Sciatic nerve (tissue), 2 donors: ENCODE data around the gene IQCF6. TPM values are rescaled to one million over a fixed set of nuclear protein-coding genes. Genes with fewer than 3 reads are reported as not detected.
A peak's percentile ranks its signal among the peaks of the same experiment; 100 is the strongest.
"Not testable (repeated sequence)": the region's sequence is repeated elsewhere in the genome, so short reads cannot be mapped to it uniquely, and the experiment has no call there.

Source experiments
- ATAC-seq: fragments of 200-7000 bp; cut with Tn5 transposase; one replicate; pipeline ENCODE4 v1.9.1; 2020; ENCODE audit warnings: mild to moderate bottlenecking, moderate library complexity
- DNase-seq: peaks from one replicate; pipeline ENCODE4 v3.0.0-alpha.2; 2020; ENCODE audit warnings: low spot score
- intact Hi-C: fragments of 100-400 bp; cut with DNase I; formaldehyde crosslinking; loops from one replicate; pipeline ENCODE4 v1.14.2; 2022
- total RNA-seq: library from RNA; stranded (reverse); fragmentation: NEBNext Ultra II Directional; extraction: Animal tissue kit (Norgen Biotek cat#: 25700); gene quantifications from one replicate; pipeline ENCODE4 v1.2.1, GENCODE V29; 2021
- donor health status: DM: no; HTN: no; CAD: no.
- donor health status: DM: no; HTN: no; CAD: no.

IQCF6 gene
- not detected for total RNA-seq

DNA sequence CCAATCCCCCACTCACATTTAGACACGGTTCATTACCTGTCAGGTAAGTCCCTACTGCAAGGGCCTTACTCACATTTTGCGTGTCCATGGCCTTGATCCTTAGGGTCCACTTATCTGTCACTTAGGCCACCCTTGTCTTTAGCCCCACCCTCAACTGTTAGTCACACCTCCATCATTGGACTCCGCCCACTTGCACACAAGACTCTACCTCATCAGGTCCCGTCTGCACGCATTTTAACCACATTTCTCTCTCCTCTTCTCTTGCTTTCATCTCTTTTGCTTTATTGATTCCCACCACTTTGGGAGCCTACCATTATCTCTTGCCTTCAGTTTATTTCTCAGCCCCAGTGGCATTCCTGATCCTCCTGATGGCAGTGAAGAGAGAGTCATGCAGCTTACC, at the start of gene IQCF6:
Gene IQCF6, minus strand, starts transcription at position 101 of the 400 bp plus-strand sequence. Its CDS starts 13 bp downstream, at position 88.
- ATAC-seq (no peak), DNase-seq (no peak)
- intact Hi-C loops, result no loop called here

DNA sequence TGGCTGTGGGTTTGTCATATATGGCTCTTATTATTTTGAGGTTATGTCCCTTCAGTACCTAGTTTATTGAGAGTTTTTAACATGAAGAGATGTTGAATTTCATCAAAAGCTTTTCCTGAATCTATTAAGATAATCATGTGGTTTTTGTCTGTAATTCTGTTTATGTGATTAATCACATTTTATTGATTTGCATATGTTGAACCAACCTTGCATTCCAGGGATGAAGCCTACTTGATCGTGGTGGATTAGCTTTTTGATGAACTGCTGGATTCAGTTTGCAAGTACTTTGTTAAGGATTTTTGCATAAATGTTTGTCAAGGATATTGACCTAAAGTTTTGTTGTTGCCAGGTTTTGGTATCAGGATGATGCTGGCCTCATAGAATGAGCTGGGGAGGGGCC, 49.3 kb upstream of the IQCF6 start:
- intact Hi-C loops, result no loop called here
- ATAC-seq (no peak), DNase-seq (no peak)

DNA sequence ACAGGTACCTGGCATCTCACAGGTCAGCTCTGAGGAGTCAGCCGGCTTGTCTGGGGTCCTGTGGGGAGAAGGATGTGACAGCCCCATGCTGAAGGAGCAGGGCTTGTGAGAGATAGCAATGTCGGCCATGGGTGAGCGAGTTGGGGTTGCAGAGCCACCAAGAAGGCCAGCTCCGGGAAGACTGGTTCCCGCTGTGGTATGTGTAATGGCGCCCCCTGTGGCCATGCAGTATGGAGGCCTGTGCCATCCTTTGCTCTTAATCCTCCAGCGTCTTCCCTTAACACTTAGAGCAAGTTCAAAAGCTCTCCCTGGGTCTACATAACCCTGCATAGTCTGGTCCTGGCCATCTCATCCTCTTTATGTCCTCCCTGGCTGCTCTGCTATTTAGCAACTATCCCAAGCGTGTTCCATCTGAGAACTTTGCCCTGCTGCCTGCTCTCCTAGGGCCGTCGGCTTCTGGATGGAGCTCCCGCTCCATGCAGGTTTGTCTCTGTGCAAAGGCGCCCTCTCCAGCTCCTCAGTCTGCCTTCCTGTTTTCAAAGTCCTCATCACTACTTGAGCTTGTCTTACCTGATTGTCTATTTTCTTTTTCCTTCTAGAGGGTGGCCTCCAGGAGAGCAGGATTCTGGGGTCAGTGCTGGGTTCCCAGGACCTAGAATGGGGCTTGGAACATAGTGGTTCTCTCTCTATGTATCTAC, 40.8 kb upstream of the IQCF6 start:
- DNase-seq, result no peak
- intact Hi-C loops, result no loop called here
- ATAC-seq, result no peak

DNA sequence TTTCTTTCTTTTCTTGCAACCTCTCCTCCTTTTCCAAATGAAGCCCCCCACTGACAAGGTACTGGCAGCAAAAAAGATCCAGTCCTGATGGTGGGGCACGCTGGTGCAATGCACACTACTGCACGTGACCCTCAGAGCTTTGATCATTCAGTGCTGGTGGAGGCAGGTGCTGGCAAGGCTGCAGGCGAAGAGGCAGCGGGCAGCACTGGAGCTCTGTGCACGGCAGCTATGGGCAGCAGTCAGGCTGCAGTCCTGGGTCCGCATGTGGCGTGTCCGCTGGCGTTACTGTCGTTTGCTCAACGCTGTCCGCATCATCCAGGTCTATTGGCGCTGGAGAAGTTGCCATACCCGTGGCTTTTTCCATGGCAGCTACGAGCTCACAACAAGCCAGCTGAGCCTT, 40.1 kb upstream of the IQCF6 start:
- ATAC-seq, result no peak
- no peak for DNase-seq
- intact Hi-C loops, result no loop called here

DNA sequence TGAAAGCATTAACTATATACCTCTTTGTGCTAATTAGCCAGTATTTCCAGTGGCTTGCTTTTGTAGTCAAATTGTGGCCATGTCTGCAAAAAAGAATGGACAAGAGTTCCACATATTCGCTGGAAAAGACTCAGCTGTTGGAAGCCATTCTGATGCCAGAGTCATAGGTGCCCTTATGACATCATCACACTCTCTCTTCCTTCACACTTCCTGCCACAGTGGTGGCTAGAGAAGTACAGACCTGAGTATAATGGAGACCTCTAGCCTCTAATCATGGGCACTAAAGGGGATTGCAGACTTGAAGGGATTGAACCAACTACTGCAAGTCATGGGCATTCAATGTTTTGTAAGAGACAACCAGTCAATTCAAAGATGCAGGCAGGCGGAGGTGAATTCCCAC, 38.3 kb upstream of the IQCF6 start:
- ATAC-seq, result no peak

DNA sequence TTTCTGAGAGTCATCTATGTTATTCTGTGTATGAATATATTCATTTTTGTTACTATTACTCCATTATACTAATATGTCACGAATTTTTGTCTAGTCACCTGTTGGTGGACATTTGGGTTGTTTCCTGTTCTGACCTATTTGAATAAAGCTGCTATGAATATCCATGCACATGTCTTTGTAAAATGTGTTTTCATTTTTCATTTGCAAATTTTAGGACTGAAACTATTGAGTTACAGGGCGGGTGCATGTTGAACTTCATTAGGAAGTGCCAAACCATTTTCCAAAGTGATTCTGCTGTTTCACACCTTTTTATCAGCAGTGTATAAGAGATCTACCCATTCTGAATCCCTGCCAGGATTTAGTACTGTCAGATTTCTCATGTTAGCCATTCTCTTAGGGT, 37.7 kb upstream of the IQCF6 start:
- intact Hi-C loops, result no loop called here
- DNase-seq (no peak), ATAC-seq (no peak)

More for the DNA sequence above, 38.3 kb upstream of the IQCF6 start:
- intact Hi-C loops, result no loop called here
- DNase-seq, result no peak

DNA sequence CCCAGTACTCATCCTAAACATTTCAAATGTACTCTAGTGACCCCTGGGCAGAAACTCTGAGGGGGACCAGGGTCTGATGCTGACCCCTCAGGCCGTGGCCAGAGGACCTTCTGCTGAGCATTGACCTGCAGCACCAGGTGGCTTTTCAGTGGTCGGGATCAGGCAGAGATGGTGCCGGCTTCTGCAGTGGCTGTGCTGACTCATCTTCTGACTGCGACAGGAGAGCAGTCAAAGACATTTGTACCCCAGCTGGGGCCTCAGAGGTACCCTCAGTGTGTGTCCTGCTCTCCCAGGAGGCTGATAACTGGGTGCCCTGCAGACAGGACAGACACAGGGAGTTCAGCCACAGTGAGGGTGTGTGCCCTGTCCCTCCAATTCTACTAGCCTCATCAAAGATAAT, 36.6 kb upstream of the IQCF6 start:
- DNase-seq (no peak), ATAC-seq (no peak)
- intact Hi-C loops, result no loop called here

DNA sequence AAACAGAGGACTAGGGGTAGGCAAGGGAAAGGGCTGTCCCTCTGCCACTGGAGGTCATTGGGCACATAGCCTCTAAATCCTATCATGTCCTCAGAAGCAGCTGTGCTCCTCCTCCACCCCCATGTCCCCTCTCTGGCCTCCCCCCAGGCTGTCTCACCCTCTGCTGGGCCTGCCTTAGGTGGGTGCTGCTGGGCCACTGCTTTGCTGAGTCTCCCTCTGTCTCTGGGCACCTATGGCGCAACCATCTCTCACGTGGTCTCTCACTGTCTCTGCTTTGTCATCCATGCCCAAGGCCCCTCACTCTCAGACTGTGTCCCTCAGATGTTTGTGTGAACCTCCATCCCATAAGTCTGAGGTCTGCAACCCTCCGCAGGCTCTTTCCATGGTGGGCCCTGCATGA, 35.0 kb upstream of the IQCF6 start:
- intact Hi-C loops, result no loop called here
- no peak for ATAC-seq
- DNase-seq, result no peak

DNA sequence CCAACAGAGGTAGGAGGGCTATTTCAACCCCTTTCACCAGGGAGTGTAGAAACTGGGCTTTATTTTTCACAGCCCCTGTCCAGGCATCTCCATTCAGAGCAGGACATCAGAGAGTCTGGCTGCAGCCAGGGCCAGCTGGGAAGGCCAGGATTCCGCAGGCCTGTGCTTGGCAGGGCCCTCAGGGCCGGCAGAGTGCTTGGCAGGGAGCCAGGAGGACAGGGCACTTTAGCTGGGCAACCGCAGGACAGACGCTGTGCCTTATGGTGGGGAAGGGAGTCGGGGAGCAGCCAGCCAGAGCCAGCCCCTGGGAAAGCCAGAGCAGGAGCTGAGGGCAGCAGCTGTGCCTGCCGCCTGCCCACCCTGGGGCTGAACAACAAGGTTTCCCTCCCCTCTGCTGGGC, 34.5 kb upstream of the IQCF6 start:
- no peak for ATAC-seq
- intact Hi-C loops, result no loop called here
- no peak for DNase-seq

DNA sequence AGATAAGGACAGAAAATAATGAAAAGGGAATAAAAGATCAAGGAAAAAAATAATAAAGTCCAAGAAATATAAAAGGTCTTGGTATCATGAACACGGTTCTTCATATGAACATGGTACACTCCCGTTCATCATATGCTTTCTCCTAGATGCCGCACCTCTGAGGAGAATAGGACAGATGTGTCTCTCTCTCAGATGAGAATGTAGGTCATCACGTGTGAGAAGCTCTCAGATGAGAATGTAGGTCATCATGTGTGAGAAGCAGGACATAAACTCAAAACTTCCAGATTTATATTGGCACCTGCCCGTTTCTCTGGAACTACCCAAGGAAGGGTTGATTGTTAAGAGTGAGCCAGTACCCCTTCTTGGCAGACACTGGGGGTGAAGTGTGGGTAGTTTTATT, 29.9 kb upstream of the IQCF6 start:
- intact Hi-C loops, result loop anchor here (10.0 kb wide), 1 partner anchor 304 kb away; the partner anchor contains the start of gene DCAF1
- DNase-seq (no peak), ATAC-seq (no peak)

DNA sequence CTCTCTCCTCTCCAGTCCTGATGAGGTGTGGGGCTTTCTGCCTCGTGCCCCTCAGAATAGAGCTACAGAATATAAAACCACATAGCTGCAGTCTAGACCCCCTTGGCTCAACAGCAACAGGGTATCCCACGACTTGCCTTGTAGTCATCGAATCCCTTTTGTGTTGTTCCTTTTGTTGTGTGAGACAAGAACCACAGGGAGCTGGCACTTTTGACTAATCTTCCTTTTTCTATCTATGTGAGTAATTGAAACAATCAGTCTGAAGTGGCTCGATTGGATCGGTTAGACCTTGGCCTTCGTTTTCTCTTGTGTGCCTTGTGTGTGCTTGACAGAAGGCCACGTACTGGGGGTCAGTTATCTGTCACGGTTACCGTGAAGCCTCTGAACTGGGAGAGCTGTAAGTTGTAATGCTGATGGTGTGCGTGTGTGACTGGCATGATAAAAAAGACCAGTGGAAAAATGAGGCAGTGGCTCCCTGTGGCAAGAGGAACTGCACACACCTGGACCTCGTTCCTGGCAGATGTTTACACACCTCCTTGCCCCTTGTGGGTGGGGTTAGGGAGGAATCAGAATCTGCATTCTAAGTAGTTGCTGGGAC, 23.2 kb upstream of the IQCF6 start:
- no peak for ATAC-seq
- DNase-seq, result no peak
- intact Hi-C loops, result loop anchor here (10.0 kb wide), 1 partner anchor 297 kb away; the partner anchor contains the start of gene DCAF1

DNA sequence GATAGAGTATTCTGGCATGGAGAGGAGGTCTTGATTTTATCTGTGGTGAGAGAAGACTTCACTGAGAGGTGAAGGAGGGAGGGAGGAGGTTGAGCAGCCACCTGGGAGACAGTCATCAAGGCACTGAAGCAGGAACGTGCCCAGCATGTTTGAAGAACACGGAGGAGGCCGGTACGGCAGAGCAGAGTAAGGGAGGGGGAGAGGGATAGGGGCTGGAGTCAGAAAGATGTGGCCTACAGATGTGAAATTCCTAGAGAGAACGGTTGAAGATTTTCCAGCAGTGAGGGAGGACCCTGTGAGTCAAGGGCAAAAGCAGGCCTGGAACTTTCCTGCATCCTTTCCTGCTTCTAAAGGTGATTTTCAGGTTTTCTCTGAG, 21.7 kb upstream of the IQCF6 start:
- no peak for DNase-seq
- intact Hi-C loops, result loop anchor here (10.0 kb wide), 1 partner anchor 296 kb away; the partner anchor contains the start of gene DCAF1
- no peak for ATAC-seq

DNA sequence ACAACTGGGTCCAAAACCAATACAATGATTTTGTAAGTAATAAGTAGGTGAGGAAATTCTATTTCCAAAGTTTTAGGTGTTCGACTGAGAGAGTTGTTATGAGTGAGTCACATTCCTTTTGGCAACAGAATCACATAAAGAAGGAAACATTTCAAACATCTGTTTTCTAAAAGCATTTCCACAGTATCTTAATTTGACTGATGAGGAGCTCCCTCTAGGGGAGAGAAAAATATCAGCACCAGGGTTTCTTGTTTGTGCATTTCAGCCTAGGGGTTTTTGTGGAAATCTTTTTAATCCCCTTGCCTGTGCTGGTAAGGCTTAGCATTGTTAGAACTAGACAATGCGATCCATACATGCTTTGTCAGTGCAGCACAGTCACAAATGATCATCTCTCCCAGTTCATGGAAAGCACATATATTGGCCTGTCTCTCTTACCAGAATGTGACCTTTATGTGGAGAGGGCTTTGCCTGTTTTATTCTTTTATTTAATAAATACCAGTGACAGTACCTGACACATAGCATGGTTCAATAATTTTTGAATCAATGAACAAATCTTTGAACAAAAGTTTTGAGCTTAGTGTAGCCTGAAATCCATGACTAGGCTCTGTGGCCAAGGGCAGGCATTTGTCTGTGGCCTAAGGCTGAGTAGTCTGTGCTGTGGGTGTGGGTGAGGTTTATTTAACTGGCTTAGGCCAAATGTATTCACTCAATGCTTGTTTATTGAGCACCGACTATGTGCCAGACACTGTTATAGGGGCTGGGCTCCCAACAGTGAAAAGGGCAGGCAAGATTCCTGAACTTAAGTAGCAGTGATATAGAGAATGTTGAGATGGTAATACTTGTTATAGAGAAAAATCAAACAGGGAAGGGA, 21.1 kb upstream of the IQCF6 start:
- peak; percentile 63 for ATAC-seq
- intact Hi-C loops, result loop anchor here (10.0 kb wide), 1 partner anchor 295 kb away; the partner anchor contains the start of gene DCAF1
- no peak for DNase-seq

DNA sequence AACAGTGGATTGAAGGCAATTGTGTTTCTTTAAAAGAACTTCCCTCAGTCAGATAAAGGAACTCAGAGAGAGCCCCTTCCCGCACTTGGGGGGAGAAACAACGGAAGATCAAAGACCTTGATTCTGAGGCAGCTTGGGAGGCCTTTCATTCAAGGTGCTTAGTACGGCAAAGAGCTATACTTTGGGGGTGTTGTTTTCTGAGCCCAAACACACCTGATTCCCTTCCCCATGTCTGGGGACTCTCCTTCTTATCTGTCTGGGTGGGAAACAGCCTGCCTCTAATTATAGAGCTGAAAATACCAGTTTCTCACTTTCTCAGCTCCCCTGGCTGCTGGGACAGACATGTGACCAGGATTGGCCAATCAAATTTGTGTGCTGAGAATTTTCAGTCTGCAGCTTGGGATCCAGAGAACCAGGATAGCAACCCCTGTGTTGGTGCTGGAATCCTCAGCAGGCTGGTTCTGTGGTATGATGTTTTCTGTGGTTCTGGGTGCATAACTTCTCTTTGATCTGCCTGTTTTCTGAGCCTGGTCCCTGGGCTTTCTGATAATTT, 19.4 kb upstream of the IQCF6 start:
- no peak for DNase-seq
- intact Hi-C loops, result no loop called here
- ATAC-seq, result no peak

DNA sequence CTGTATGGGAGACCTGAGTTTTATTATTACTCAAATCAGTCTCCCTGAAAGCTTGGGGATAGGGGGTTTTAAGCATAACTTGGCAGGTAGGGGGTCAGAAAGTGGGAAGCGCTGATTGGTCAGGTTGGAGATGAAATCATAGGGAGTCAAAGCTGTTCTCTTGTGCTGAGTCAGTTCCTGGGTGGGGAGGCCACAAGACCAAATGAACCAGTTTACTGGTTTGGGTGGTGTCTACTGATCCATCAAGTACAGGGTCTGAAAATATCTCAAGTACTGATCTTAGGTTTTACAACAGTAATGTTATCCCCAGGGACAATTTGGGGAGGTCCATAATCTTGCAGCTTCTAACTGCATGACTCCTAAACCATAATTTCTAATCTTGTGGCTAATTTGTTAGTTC, 17.8 kb upstream of the IQCF6 start:
- ATAC-seq (no peak), DNase-seq (no peak)
- intact Hi-C loops, result no loop called here

DNA sequence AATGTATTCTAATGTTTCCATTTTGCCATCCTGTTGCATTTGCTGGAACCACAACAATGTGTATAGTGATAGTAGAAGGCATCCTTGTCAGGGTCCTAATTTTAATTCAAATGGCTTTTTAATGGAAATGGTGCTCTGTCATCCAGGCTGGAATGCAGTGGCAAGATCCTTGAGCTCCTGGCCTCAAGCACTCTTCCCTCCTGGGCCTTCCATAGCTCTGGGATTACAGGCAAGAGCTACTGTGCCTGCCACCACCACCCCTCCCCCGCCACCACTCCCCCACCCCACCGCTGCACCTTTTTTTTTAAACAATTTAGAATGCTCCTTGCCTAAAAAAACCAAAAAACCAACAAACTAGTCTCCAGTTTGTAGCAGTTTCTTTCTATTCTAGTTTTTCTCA, 15.2 kb upstream of the IQCF6 start:
- intact Hi-C loops, result no loop called here
- DNase-seq, result no peak
- no peak for ATAC-seq

DNA sequence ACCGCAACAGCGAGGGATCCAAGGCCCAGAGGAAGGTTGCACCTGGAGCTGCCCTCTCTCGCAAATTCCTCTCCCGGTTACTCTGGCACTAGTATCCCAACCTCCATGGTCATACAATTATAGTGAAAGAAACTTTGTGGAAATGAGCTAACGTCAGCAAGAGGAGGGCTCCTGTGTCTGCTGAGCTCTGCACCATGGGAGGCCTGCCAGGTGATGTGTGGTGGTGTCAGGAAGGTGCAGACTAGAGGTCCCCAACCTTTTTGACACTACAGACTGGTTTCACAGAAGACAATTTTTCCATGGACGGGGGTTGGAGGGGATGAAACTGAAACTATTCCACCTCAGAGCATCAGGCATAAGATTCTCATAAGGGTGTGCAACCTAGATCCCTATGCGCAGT, 13.2 kb upstream of the IQCF6 start:
- intact Hi-C loops, result no loop called here
- ATAC-seq (no peak), DNase-seq (no peak)

DNA sequence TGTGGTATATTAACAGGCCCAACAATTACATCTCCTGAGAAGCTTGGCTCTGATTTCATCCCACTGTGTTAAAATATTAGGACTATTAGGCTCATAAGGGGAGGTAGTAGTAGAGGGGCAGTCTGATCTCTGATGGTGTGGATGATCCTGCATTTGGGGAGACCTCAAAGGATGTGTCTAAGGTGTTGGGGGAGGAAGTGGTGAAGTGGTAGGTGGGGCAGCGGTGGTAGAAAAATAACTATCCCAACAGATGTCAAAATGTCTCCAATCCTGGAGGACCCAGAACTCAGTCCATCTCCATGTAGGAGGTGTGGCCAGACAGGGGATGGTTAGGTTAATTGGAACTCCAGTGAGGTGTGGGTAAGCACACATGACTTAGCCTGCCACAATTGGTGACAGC, 10.4 kb upstream of the IQCF6 start:
- DNase-seq (no peak), ATAC-seq (no peak)
- intact Hi-C loops, result no loop called here

DNA sequence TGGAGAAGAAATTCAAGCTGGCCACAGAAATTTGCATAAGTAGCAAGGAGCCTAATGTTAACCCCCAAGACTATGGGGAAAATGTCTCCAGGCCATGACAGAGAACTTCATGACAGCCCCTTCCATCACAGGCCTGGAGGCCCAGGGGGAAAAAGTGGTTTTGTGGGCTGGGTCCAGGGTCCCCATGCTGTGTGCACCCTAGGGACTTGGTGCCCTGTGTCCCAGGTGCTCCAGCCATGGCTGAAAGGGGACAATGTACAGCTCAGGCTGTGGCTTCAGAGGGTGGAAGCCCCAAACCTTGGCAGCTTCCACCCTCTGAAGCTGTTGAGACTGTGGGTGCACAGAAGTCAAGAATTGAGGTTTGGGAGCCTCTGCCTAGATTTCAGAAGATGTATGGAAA, 8.5 kb upstream of the IQCF6 start:
- ATAC-seq, DNase-seq, intact Hi-C loops: not testable (repeated sequence)

DNA sequence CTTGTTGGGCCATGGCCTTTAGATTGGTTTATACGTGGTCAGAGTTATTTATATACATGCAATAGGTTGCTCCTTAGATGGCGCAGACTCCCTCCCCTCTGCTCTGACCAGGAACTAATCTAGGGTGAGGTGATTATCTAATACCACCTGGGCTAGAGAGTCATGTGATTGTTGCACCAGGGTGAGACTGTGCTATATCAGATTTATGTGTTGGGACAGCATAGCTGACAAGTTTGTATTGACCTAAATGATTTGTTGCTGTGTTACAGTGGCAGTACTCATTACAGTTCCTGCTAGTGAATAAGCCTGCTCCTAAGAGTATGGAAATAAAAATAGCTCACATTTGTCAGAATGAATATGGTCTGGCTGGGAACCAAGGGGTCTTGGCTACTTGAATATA, 7.2 kb upstream of the IQCF6 start:
- intact Hi-C loops, result no loop called here
- no peak for ATAC-seq

More for the DNA sequence above, 7.2 kb upstream of the IQCF6 start:
- no peak for DNase-seq
